ENCODE data around the gene GLB1L3.

The GLB1L3 gene

GRCh38 chr11:134346101-134346975 lies 70.2 kb downstream of the GLB1L3 start:
- DNase-seq: no peak

GRCh38 chr11:134346976-134347350 lies 70.8 kb downstream of the GLB1L3 start:
- no peak for DNase-seq

- no peak for DNase-seq
Observed at GRCh38 chr11:134347441-134347840, 71.3 kb downstream of the GLB1L3 start.

GRCh38 chr11:134349109-134349801 lies 73.1 kb downstream of the GLB1L3 start:
- no peak for DNase-seq

- no peak for DNase-seq
Observed at GRCh38 chr11:134349802-134350355, 73.7 kb downstream of the GLB1L3 start.

GRCh38 chr11:134350381-134350780 lies 74.2 kb downstream of the GLB1L3 start:
- DNase-seq: no peak

GRCh38 chr11:134352111-134352510 lies 75.9 kb downstream of the GLB1L3 start:
- DNase-seq: no peak

- no peak for DNase-seq
Observed at GRCh38 chr11:134355136-134355535, 79.0 kb downstream of the GLB1L3 start.

- no peak for DNase-seq
Observed at GRCh38 chr11:134355656-134356055, 79.5 kb downstream of the GLB1L3 start.

- DNase-seq: no peak
Observed at GRCh38 chr11:134356656-134357544, 80.7 kb downstream of the GLB1L3 start.

GRCh38 chr11:134357545-134357839 lies 81.3 kb downstream of the GLB1L3 start:
- no peak for DNase-seq

- no peak for DNase-seq
Observed at GRCh38 chr11:134358165-134358855, 82.1 kb downstream of the GLB1L3 start.

GRCh38 chr11:134358856-134359490 lies 82.8 kb downstream of the GLB1L3 start:
- no peak for DNase-seq

GRCh38 chr11:134359646-134360045 lies 83.5 kb downstream of the GLB1L3 start:
- no peak for DNase-seq

GRCh38 chr11:134360050-134360835 lies 84.1 kb downstream of the GLB1L3 start:
- peak; percentile 5 for DNase-seq

- DNase-seq: no peak
Observed at GRCh38 chr11:134361661-134362060, 85.5 kb downstream of the GLB1L3 start.

- no peak for DNase-seq
Observed at GRCh38 chr11:134362192-134362901, 86.2 kb downstream of the GLB1L3 start.

GRCh38 chr11:134363161-134363560 lies 87.0 kb downstream of the GLB1L3 start:
- no peak for DNase-seq

GRCh38 chr11:134363592-134363991 lies 87.4 kb downstream of the GLB1L3 start:
- no peak for DNase-seq

GRCh38 chr11:134364261-134364660 lies 88.1 kb downstream of the GLB1L3 start:
- DNase-seq: no peak

Data from NCI-H446 treated with DMSO at 0.1 percent for 48 hours (cell line).